Stimulated activated naive B cell treated with anti-CD40 and anti-IgM and Interleukin-4, amounts not matched to agents 10 μg/mL and 1 μg/mL and 100 μg/mL, for 72 hours (primary cell): ENCODE results near the gene DNMT3A.
A peak's percentile ranks its signal among the peaks of the same experiment; 100 is the strongest.

Source experiments
- ATAC-seq, 2 donors: fragments of 150-1000 bp; cut with Tn5 transposase; replicated peaks; 2 replicates each; pipeline ENCODE4 v1.10.0; 2021; ENCODE audit warnings: moderate library complexity in 1 of 2
- DNase-seq: peaks from one replicate; pipeline ENCODE4 v3.0.0; 2021
- H3K27ac Mint-ChIP-seq: one replicate; pipeline ENCODE4 v1.8.0; 2022; ENCODE audit warnings: mild to moderate bottlenecking, mixed read lengths
- H3K27me3 Mint-ChIP-seq, 2 donors: one replicate each; pipeline ENCODE4 v1.8.0; 2022; ENCODE audit warnings: mixed read lengths in 2 of 2
- H3K36me3 Mint-ChIP-seq, 2 donors: one replicate each; pipeline ENCODE4 v1.8.0; 2022; ENCODE audit warnings: mixed read lengths in 2 of 2, mild to moderate bottlenecking in 1 of 2
- H3K4me1 Mint-ChIP-seq, 2 donors: one replicate each; pipeline ENCODE4 v1.8.0; 2022; ENCODE audit warnings: mixed read lengths in 2 of 2, mild to moderate bottlenecking in 1 of 2
- H3K4me3 Mint-ChIP-seq, 2 donors: one replicate each; pipeline ENCODE4 v1.8.0; 2022; ENCODE audit warnings: mild to moderate bottlenecking in 2 of 2, mixed read lengths in 2 of 2, moderate library complexity in 1 of 2
- H3K9me3 Mint-ChIP-seq, 2 donors: one replicate each; pipeline ENCODE4 v1.8.0; 2022; ENCODE audit warnings: mixed read lengths in 2 of 2, mild to moderate bottlenecking in 1 of 2

The DNMT3A gene

GRCh38 chr2:25343187-25343825 is 1.6 kb upstream of the DNMT3A start:
- Mint-ChIP-seq H3K4me3 (peak overlapping the region; percentile 44 to 91), H3K9me3 (no peaks in the 10 kb centered on the region), H3K27me3 (peaks cover 5 to 8% of the 10 kb centered on the region in 2 donors), H3K36me3 (no peaks in the 10 kb centered on the region), H3K27ac (peak overlapping the region; percentile 7), H3K4me1 (peaks cover 14 to 26% of the 10 kb centered on the region in 2 donors)
- no peak for ATAC-seq
- DNase-seq = no peak

DNA sequence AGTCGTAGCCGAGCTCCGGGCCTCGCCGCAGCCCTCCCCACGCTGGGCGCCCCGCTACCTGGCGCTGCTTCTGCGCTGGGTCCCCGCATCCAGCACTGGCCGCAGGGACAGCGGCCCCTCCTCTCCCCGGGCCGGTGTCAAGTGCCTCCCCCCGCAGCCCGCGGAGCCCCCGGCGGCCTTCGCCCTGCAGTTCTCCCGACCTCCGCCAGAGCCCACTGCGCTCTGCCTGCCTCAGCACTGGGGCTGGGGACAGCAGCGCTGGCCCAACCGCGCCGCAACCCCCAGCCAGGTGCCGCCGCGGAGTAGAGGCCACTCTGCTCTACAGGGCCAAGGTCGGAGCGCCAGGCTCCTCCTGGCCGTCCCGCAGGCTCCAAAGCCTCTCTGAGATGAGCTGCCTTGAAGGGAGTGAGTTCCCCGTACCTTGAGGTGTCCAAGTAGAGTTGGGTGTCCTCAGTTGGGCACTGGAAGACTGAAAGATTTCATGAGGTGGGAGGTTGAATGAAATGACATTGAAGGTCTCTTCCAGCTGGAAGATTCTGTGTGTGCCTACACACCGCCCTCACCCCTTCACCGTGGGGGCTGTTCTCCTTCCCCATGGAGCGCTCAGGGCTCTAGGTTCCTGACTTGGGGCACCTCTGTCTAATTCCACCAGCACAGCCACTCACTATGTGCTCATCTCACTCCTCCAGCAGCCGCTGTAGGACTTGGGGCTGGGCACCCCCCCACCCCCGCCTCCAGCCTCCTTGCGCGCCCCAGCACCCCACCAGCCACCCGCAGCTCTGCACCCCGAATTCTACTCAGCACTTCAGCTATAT is 854 bp upstream of the DNMT3A start:
- DNase-seq (peak; percentile 75), ATAC-seq (peak; percentile 89)
- Mint-ChIP-seq H3K27me3 (peaks cover 5 to 7% of the 10 kb centered on the region in 2 donors), H3K4me1 (peaks cover 15 to 31% of the 10 kb centered on the region in 2 donors), H3K4me3 (peak overlapping the region; percentile 89 to 91), H3K9me3 (no peaks in the 10 kb centered on the region), H3K36me3 (no peaks in the 10 kb centered on the region), H3K27ac (peak overlapping the region; percentile 95)

DNA sequence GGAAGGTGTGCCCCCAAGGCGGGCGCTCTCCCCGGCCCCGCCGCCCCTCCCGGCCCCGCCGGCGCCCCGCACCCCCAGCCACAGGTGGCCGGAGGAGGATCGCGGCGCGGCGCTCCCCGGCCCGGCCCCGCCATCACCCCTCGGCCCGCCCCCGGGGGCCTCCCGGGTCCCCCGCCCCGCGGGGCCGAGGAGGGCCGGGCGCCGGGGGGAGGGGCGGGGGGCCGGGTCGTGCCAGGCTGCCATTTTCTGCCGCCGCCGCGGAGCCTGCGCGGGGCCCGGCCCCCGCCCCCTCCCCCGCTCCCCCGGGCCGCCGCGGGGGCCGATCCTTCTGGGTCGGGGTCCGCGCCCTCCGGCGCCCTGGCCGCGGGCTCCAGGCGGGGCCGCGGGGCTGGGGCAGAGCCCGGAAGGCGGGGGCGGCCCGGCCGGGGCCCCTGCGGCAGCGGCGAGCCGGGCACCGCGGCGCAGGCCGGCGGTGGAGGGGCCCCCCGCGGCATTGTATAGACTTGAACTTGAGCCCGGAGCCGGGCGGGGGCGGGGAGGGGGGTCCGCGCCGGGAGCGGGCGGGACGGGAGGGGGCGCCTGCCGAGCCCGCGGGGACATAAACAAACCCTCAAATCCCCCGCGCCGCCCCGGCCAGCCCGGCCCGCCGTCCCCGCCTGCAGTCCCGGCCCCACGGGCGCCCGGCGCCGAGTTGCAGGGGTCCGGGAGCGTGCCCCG is 556 bp downstream of the DNMT3A start:
- Mint-ChIP-seq H3K36me3 (peaks cover 0 to 8% of the 10 kb centered on the region in 2 donors), H3K27ac (no peak overlapping the region), H3K4me3 (no peak overlapping the region), H3K4me1 (peaks cover 22 to 41% of the 10 kb centered on the region in 2 donors), H3K27me3 (peaks cover 3 to 5% of the 10 kb centered on the region in 2 donors), H3K9me3 (no peaks in the 10 kb centered on the region)
- DNase-seq (no peak), ATAC-seq (peak; percentile 14 to 29)

- no peak overlapping the region for H3K27ac Mint-ChIP-seq
- no peak for ATAC-seq
- H3K9me3 Mint-ChIP-seq = no peaks in the 10 kb centered on the region
- peaks cover 0 to 8% of the 10 kb centered on the region in 2 donors for H3K36me3 Mint-ChIP-seq
- peaks cover 0 to 3% of the 10 kb centered on the region in 2 donors for H3K27me3 Mint-ChIP-seq
- DNase-seq = no peak
- peak overlapping the region; percentile 77 to 81 for H3K4me3 Mint-ChIP-seq
- H3K4me1 Mint-ChIP-seq = peaks cover 26 to 49% of the 10 kb centered on the region in 2 donors
Observed at GRCh38 chr2:25340181-25340921, 1.4 kb downstream of the DNMT3A start.

DNA sequence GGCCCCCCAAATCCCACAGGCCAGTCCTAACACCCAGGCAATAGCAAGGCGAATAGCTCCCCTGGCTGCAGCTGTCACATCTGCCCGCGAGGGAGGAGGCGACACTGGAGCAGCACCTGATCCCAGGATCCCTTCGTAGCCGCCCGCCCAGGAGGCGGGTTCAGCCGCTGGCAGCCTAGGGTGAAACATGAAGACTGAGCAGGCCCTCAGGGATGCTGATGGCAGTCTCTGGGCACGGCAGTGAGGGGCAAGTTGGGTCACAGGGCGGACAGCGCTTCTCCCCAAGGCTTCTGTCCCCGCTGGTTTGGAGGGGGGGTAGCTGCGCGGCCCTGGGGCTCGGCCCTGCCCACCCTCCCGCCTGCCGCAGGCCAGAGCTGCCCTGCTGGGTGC is 1.9 kb downstream of the DNMT3A start:
- no peak overlapping the region for H3K27ac Mint-ChIP-seq
- H3K27me3 Mint-ChIP-seq = peaks cover 0 to 3% of the 10 kb centered on the region in 2 donors
- H3K9me3 Mint-ChIP-seq = no peaks in the 10 kb centered on the region
- H3K4me3 Mint-ChIP-seq = peak overlapping the region; percentile 71 to 81
- ATAC-seq = no peak
- peaks cover 30 to 54% of the 10 kb centered on the region in 2 donors for H3K4me1 Mint-ChIP-seq
- no peak for DNase-seq
- peaks cover 0 to 8% of the 10 kb centered on the region in 2 donors for H3K36me3 Mint-ChIP-seq

- peaks cover 36 to 60% of the 10 kb centered on the region in 2 donors for H3K4me1 Mint-ChIP-seq
- peaks cover 0 to 8% of the 10 kb centered on the region in 2 donors for H3K36me3 Mint-ChIP-seq
- no peaks in the 10 kb centered on the region for H3K9me3 Mint-ChIP-seq
- ATAC-seq (no peak), DNase-seq (no peak)
- no peak overlapping the region for H3K27ac Mint-ChIP-seq
- peaks cover 0 to 3% of the 10 kb centered on the region in 2 donors for H3K27me3 Mint-ChIP-seq
- H3K4me3 Mint-ChIP-seq = peak overlapping the region; percentile 71 to 81
Observed at GRCh38 chr2:25339211-25339674, 2.5 kb downstream of the DNMT3A start.

DNA sequence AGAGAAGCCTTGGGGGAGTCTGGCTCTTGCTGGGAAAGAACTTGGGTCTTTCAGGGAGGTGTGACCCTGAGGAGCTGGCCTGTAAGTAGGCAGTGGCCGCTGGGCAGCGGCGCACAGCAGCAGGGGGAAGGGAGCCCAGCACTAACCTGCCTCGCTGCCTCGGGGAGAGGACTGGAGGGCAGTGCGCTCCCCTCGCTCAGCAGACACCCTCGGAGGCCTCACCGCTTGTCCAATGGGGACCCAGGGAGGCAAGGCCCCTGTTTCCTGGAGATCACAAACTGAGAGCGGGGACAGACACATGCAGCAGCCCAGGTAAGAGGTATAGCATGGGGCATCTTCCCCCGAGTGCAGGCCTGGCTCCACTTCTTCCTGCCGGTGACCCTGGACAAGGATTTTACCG is 3.3 kb downstream of the DNMT3A start:
- ATAC-seq (no peak), DNase-seq (no peak)
- Mint-ChIP-seq H3K4me3 (no peak overlapping the region), H3K36me3 (peaks cover 0 to 8% of the 10 kb centered on the region in 2 donors), H3K27me3 (peaks cover 0 to 1% of the 10 kb centered on the region in 2 donors), H3K9me3 (no peaks in the 10 kb centered on the region), H3K4me1 (peaks cover 36 to 64% of the 10 kb centered on the region in 2 donors), H3K27ac (no peak overlapping the region)

DNA sequence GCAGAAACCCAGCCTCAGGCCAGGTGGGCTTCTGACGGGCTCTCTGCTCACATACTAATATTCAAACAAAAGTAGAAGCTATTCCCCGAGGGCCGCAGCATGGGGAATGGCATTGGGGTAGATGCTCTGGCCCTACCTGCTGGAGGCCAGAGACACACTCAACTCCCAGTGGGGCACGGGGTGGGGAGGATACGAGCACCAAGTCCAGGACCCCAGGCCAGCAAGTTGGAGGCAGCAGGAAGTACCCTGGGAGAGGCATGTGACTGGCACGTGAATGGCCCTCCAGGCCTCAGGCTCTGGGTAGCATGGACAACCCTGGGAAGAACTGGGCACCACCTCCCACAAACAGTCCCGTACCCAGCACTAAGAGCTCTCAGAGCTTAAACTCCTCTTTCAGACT is 3.8 kb downstream of the DNMT3A start:
- ATAC-seq = no peak
- Mint-ChIP-seq H3K9me3 (no peaks in the 10 kb centered on the region), H3K4me1 (peaks cover 36 to 61% of the 10 kb centered on the region in 2 donors), H3K36me3 (peaks cover 0 to 8% of the 10 kb centered on the region in 2 donors), H3K4me3 (no peak overlapping the region), H3K27ac (no peak overlapping the region), H3K27me3 (no peaks in the 10 kb centered on the region)
- no peak for DNase-seq

DNA sequence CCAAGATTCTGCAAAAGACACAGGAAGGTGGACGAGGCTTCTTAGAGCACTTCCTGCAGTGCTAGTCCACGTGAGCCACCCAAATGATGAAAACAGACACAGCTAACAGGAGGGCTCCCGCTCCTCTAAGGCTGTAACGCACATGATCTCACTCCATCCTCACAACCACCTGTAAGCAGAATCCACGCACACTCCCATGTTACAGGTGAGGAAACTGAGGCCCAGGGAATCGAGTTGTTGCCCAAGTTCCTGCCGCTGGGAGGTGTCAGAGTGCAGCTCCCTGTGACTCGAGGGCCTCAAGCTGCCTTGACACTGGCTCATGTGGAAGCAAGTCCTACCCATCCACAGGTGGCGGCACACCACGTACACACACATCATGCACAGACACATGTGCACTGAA is 4.4 kb downstream of the DNMT3A start:
- DNase-seq = no peak
- no peaks in the 10 kb centered on the region for H3K9me3 Mint-ChIP-seq
- no peak overlapping the region for H3K27ac Mint-ChIP-seq
- H3K4me3 Mint-ChIP-seq = no peak overlapping the region
- ATAC-seq = no peak
- H3K27me3 Mint-ChIP-seq = no peaks in the 10 kb centered on the region
- peaks cover 38 to 57% of the 10 kb centered on the region in 2 donors for H3K4me1 Mint-ChIP-seq
- H3K36me3 Mint-ChIP-seq = peaks cover under 1 to 10% of the 10 kb centered on the region in 2 donors

DNA sequence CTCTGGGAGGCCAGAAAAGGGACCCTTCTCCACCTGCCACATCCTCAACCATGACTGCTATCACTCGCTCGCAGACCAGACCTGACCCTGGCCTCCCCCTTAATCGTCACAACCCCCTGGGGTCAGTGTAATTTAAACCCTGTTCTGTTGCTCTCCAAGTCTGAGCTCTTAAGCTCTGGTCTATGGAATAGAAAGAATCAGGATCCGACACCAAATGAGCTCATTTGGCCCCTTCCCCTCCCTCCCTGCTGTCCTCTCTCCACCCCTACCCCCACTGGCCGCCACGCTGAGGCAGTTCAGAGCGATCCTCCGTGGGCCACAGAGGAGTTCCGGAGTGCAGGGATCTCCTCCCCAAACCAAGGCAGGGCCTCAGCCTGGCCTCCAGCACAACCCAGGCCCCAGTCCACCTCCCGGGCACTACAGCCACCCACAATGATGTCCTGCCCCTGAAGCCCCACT is 5.3 kb downstream of the DNMT3A start:
- Mint-ChIP-seq H3K36me3 (peaks cover 7 to 17% of the 10 kb centered on the region in 2 donors), H3K27ac (peak overlapping the region; percentile 52), H3K27me3 (no peaks in the 10 kb centered on the region), H3K4me3 (no peak overlapping the region), H3K9me3 (no peaks in the 10 kb centered on the region), H3K4me1 (peaks cover 47 to 66% of the 10 kb centered on the region in 2 donors)
- DNase-seq = no peak
- ATAC-seq = no peak

GRCh38 chr2:25335971-25336370 is 5.8 kb downstream of the DNMT3A start:
- Mint-ChIP-seq H3K4me3 (no peak overlapping the region), H3K27me3 (no peaks in the 10 kb centered on the region), H3K36me3 (peaks cover 10 to 22% of the 10 kb centered on the region in 2 donors), H3K9me3 (no peaks in the 10 kb centered on the region), H3K4me1 (peaks cover 51 to 70% of the 10 kb centered on the region in 2 donors), H3K27ac (no peak overlapping the region)
- ATAC-seq = no peak
- no peak for DNase-seq

GRCh38 chr2:25335204-25335603 is 6.5 kb downstream of the DNMT3A start:
- no peak for ATAC-seq
- Mint-ChIP-seq H3K4me3 (no peak overlapping the region), H3K27me3 (no peaks in the 10 kb centered on the region), H3K9me3 (no peaks in the 10 kb centered on the region), H3K27ac (no peak overlapping the region), H3K4me1 (peaks cover 54 to 75% of the 10 kb centered on the region in 2 donors), H3K36me3 (peaks cover 11 to 29% of the 10 kb centered on the region in 2 donors)
- no peak for DNase-seq

GRCh38 chr2:25334482-25334881 is 7.2 kb downstream of the DNMT3A start:
- Mint-ChIP-seq H3K4me1 (peaks cover 54 to 73% of the 10 kb centered on the region in 2 donors), H3K27ac (no peak overlapping the region), H3K36me3 (peaks cover 11 to 33% of the 10 kb centered on the region in 2 donors), H3K27me3 (no peaks in the 10 kb centered on the region), H3K9me3 (no peaks in the 10 kb centered on the region), H3K4me3 (no peak overlapping the region)
- ATAC-seq = no peak
- DNase-seq = no peak
